ENCODE data around the gene FRMD1.

DNA sequence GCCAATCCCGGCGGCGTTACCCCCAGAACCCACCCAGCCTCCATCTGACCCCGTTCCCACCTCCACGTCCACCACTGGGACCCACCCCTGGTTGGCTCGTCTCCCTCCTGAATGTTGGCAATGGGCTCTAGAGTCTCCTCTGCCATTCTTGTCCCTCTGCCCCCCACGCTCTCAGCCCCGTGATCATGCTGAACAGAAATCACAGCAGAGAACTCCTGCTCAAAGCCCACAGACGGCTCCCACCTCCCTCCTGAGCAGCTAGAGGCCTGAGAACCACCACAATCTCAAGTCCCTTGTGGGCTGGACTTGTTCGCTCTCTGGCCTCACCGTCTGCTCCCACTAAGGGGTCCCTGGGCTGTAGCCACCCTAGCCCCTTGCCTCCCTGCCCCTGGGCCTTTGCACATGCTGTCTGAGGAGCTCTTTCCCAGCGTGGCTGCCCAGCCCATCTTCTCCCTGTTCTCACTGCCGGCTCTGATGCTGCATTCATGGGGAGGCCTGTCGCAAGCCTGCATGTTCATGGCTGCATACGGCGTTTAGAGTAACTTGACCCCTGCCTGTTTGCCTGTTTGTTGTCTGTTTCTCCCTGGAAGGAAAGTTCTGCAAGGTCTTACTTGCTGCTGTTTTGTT lies 11.2 kb upstream of the FRMD1 start:
- TF ChIP-seq CTCF (IDR thresholded peaks at IDR 0.05) (no peak), POLR2A (IDR thresholded peaks at IDR 0.05) (no peak)
